Peyer's patch (tissue), 4 donors: ENCODE results near the gene DNAH8.

ENCODE experiments used
- POLR2A ChIP-seq, 2 donors: fragments of 450-650 bp; IDR thresholded peaks; one replicate each; pipeline ENCODE4 v1.5.1; 2017; ENCODE audit warnings: antibody characterized with exemption in 2 of 2, mild to moderate bottlenecking in 2 of 2, moderate library complexity in 2 of 2
- TF ChIP-seq, protein P1 (sequence below), 6 experiments: fragments of 450-650 bp in 4 of 6; fragments of 200-600 bp in 2 of 6; sonication (generic) in 1 of 6; IDR thresholded peaks; one replicate each; pipeline ENCODE4 v1.5.1; 2017 to 2019; ENCODE audit warnings: antibody characterized with exemption in 6 of 6, mild to moderate bottlenecking in 3 of 6, moderate library complexity in 1 of 6

GRCh38 chr6:38738261-38738660, 23.1 kb downstream of the DNAH8 start:
- TF ChIP-seq, protein P1, sequence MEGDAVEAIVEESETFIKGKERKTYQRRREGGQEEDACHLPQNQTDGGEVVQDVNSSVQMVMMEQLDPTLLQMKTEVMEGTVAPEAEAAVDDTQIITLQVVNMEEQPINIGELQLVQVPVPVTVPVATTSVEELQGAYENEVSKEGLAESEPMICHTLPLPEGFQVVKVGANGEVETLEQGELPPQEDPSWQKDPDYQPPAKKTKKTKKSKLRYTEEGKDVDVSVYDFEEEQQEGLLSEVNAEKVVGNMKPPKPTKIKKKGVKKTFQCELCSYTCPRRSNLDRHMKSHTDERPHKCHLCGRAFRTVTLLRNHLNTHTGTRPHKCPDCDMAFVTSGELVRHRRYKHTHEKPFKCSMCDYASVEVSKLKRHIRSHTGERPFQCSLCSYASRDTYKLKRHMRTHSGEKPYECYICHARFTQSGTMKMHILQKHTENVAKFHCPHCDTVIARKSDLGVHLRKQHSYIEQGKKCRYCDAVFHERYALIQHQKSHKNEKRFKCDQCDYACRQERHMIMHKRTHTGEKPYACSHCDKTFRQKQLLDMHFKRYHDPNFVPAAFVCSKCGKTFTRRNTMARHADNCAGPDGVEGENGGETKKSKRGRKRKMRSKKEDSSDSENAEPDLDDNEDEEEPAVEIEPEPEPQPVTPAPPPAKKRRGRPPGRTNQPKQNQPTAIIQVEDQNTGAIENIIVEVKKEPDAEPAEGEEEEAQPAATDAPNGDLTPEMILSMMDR (IDR thresholded peaks at IDR 0.05) = no peak
- TF ChIP-seq POLR2A (IDR thresholded peaks at IDR 0.05) = no peak
